Right atrium auricular region (tissue), 2 donors: ENCODE data around the gene DPP6. TPM values are rescaled to one million over a fixed set of nuclear protein-coding genes. Genes with fewer than 3 reads are reported as not detected.

Experiments used
- DNase-seq: peaks from one replicate; pipeline ENCODE4 v3.0.0-alpha.2; 2019; ENCODE audit warnings: low spot score
- H3K27ac ChIP-seq, 2 donors: fragments of 200-600 bp; sonication (generic); 1 replicate in 1 of 2; 2 replicates in 1 of 2; pipeline ENCODE4 v1.5.1; 2016 to 2019
- H3K27me3 ChIP-seq, 2 donors: fragments of 200-600 bp; sonication (generic); one replicate each; pipeline versions ENCODE4 v1.5.1 to v1.6.0; 2017 to 2019
- H3K36me3 ChIP-seq: fragments of 200-600 bp; sonication (generic); one replicate; pipeline ENCODE4 v1.5.1; 2016
- H3K4me1 ChIP-seq, 2 donors: fragments of 200-600 bp; sonication (generic); one replicate each; pipeline versions ENCODE4 v1.5.1 to v1.6.0; 2017 to 2019
- H3K4me3 ChIP-seq, 2 donors: fragments of 200-600 bp; sonication (generic); 1 replicate in 1 of 2; 2 replicates in 1 of 2; pipeline ENCODE4 v1.5.1; 2017 to 2019; ENCODE audit warnings: mild to moderate bottlenecking in 1 of 2, moderate library complexity in 1 of 2
- H3K9me3 ChIP-seq, 2 donors: fragments of 200-600 bp; sonication (generic); one replicate each; pipeline ENCODE4 v1.5.1; 2019
- total RNA-seq, 2 donors: library from RNA; depleted of rRNA; stranded (reverse); fragments of >200 nt; gene quantifications; one replicate each; pipeline ENCODE4 v1.1.0, GENCODE V29; 2016
- TF ChIP-seq, protein P1 (sequence below), 2 donors: fragments of 200-600 bp; sonication (generic); IDR thresholded peaks; one replicate each; pipeline ENCODE4 v1.5.1; 2019; ENCODE audit warnings: antibody characterized with exemption in 2 of 2

The DPP6 gene
- total RNA-seq, 2 donors from 2014 or later, result 0.35 to 0.85 TPM

DNA sequence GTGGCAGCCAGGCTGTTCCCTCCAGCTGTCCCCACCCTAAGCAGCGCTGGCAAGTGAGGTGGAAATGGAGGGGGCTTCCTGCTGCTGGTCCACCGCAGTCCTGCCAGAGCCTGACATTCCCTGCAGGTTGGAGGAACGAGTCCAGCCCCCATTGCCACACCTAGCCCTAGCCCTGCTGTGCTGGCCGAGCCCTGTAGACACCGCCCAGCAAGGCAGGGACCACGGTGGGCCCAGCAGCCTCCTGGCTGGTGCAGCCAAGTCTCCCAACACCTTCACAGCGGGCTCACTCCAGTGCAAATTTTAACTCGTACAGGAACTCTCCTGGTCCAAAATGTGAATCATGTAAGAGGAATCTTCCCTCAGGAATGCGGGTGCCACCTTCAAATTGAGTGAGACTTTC is 834.4 kb downstream of the DPP6 start:
- H3K27me3 ChIP-seq, result no peaks in the 10 kb centered on the region

DNA sequence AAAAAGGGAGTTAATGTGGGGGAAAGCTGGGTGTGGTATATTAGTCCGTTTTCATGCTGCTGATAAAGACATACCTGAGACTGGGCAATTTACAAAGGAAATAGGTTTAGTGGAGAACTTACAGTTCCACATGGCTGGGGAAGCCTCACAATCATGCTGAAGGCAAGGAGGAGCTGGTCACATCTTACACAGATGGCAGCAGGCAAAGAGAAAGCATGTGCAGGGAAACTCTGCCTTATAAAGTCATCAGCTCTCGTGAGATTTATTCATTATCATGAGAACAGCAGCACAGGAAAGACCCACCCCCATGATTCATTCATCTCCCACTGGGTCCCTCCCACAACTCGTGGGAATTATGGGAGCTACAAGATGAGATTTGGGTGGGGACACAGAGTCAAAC is 836.5 kb downstream of the DPP6 start:
- TF ChIP-seq, protein P1, sequence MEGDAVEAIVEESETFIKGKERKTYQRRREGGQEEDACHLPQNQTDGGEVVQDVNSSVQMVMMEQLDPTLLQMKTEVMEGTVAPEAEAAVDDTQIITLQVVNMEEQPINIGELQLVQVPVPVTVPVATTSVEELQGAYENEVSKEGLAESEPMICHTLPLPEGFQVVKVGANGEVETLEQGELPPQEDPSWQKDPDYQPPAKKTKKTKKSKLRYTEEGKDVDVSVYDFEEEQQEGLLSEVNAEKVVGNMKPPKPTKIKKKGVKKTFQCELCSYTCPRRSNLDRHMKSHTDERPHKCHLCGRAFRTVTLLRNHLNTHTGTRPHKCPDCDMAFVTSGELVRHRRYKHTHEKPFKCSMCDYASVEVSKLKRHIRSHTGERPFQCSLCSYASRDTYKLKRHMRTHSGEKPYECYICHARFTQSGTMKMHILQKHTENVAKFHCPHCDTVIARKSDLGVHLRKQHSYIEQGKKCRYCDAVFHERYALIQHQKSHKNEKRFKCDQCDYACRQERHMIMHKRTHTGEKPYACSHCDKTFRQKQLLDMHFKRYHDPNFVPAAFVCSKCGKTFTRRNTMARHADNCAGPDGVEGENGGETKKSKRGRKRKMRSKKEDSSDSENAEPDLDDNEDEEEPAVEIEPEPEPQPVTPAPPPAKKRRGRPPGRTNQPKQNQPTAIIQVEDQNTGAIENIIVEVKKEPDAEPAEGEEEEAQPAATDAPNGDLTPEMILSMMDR (IDR thresholded peaks at IDR 0.05), result no peak
- no peak for DNase-seq
- Histone ChIP-seq H3K27me3 (no peaks in the 10 kb centered on the region), H3K4me1 (no peaks in the 10 kb centered on the region), H3K4me3 (no peak overlapping the region), H3K9me3 (no peaks in the 10 kb centered on the region), H3K27ac (no peak overlapping the region), H3K36me3 (no peaks in the 10 kb centered on the region)

More for the DNA sequence above, 834.4 kb downstream of the DPP6 start:
- Histone ChIP-seq H3K4me1 (no peaks in the 10 kb centered on the region), H3K36me3 (no peaks in the 10 kb centered on the region), H3K27ac (no peak overlapping the region), H3K4me3 (no peak overlapping the region), H3K9me3 (no peaks in the 10 kb centered on the region)
- no peak for DNase-seq
- TF ChIP-seq, protein P1 (IDR thresholded peaks at IDR 0.05), result no peak

DNA sequence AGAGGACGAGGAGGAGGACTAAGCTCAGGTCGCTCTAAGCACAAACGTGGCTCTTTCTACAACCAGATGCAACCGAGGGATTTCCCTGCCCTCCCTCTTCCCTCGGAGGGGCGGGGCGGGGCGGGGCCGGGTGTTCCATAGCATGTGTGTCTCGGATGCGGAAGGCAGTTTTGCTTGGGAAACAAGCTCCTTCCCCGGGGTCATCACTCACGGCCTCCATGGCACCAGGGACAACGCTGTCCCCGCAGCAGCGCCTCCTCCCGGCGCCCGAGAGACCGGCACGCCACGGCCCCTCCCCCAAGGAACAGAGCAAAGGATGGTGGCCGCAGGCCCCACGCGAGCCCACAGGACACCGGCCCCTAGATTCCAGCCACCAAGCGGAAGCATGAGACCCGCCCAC is 840.3 kb downstream of the DPP6 start:
- TF ChIP-seq, protein P1 (IDR thresholded peaks at IDR 0.05), result no peak
- Histone ChIP-seq H3K27me3 (no peaks in the 10 kb centered on the region), H3K9me3 (no peaks in the 10 kb centered on the region), H3K36me3 (no peaks in the 10 kb centered on the region), H3K27ac (no peak overlapping the region), H3K4me3 (no peak overlapping the region), H3K4me1 (no peaks in the 10 kb centered on the region)
- no peak for DNase-seq

DNA sequence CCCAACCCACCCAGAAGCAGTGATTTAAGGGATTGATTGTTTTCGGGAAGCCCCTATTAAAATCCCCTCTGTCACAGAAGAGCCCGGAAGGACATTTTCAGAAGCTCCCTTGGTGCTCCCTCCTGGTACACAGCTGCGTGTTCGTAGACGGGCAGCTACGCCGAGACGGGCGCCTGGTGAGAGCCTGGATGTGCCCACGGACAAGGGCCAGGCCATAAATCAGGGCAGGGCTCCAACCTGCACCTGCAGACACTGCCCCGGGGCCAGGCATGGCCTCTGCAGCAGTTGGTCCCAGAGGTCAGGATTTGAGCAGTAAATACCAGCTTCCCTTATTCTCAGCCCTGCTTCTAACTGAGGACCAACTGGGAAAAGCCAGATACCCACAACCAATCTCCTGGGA is 843.9 kb downstream of the DPP6 start:
- Histone ChIP-seq H3K36me3 (no peaks in the 10 kb centered on the region), H3K27me3 (no peaks in the 10 kb centered on the region), H3K27ac (no peak overlapping the region), H3K4me1 (no peaks in the 10 kb centered on the region), H3K4me3 (no peak overlapping the region), H3K9me3 (no peaks in the 10 kb centered on the region)
- TF ChIP-seq, protein P1 (IDR thresholded peaks at IDR 0.05), result no peak
- no peak for DNase-seq

DNA sequence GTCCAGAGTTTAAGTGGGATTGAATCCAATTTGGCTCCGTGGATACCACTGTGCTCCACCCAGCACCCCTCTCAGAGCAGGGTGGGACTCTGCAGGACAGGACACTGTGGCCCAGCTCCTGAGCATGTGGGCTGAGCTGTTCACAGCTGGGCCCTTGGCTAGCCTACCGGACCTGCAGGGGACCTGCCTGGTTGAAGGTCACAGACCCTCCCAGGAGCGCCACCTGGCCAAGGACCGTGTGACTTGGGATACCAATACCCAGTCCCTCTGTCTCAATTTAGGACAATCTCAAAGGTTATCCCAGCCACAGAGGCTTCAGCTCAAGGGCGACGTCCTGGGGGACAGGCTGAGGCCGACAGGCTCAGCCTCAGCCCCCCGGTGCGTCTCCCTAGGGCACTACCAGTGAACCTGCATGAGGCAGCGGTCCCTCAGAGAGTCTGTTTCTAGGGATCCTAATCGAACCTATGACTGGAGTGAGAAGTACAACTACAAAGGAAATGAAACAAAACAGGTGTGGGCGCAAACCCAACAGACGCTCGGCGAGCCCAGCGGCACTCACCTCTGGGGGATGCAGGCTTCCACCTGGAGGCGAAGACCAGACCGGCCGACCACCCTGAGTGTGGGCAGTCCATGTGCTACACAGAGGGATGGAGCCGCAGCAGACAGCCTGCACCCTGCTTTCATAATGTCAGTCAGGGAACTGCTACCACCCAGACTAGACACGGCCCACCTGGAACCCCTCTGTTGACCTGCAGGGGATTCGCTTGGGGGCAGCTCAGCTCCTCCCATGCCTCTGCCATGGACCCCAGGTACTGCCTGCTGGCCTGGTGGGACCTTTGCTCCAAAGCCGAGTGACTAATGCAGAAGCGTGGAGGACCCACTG is 847.0 kb downstream of the DPP6 start:
- H3K27me3 ChIP-seq, result no peaks in the 10 kb centered on the region
- H3K27ac ChIP-seq, result no peak overlapping the region
- H3K36me3 ChIP-seq, result no peaks in the 10 kb centered on the region
- TF ChIP-seq, protein P1 (IDR thresholded peaks at IDR 0.05), result no peak
- no peaks in the 10 kb centered on the region for H3K9me3 ChIP-seq
- DNase-seq, result no peak
- H3K4me1 ChIP-seq, result no peaks in the 10 kb centered on the region
- H3K4me3 ChIP-seq, result no peak overlapping the region
